HG02610 (cell line): ENCODE results near the gene NBPF1.
"Not testable (repeated sequence)": the region's sequence is repeated elsewhere in the genome, so short reads cannot be mapped to it uniquely, and the experiment has no call there.

Experiments used
- ATAC-seq: cut with Tn5 transposase; IDR thresholded peaks from one replicate; pipeline ENCODE4 v1.9.1; 2021; ENCODE audit warnings: mild to moderate bottlenecking, moderate library complexity; ENCODE audit not compliant: unreplicated experiment

Gene NBPF1

DNA sequence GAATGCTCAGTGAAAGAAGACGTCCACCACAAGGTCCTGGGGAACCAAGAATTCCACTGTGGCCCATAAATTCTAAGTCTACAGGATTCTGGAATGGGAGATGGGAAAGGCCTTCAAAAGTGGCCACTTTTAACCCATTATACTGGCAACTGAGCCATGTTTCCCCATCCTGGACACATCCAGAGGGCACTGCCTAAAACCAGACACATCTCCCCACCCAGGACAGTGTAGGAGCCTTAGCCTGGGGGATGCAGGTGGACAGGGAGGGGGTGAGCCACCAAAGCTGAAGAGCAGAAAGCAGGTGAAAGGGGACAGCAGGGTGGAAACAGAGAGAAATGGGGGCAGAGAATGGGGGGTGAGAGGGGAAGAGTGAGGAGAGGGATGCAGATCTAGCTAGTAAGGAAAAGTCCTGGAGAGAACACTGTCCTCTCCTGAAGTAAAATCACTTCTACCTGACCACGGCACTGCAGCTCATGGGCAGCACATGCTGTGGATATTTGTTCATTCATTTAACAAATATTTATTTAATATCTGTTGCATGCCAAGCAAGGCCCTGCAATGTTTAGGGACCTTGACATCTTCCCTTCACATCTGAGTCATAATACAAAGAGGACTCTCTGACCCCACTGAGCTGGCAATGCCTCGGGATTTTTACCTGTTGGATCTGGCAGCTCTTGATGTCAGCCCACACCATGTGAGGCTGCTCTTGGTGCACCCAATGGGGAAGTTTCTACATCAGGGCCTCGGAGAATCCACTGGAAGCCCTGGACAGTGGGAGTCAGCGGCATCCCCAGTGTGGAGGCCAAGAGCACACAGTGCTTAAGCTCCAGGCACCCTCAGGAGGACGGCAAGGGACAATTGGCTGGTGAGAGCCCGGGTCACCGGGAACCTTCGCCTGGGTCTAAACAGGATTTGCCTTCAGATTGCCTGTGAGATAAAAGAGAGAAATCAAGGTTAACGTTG, 5.2 kb downstream of the NBPF1 start:
- ATAC-seq = not testable (repeated sequence)

- no peak for ATAC-seq
Measured at GRCh38 chr1:16607433-16607851, 5.9 kb downstream of the NBPF1 start.

GRCh38 chr1:16606666-16607432, 6.5 kb downstream of the NBPF1 start:
- not testable (repeated sequence) for ATAC-seq

- no peak for ATAC-seq
Measured at GRCh38 chr1:16605532-16606505, 7.5 kb downstream of the NBPF1 start.

- no peak for ATAC-seq
Measured at GRCh38 chr1:16605213-16605525, 8.2 kb downstream of the NBPF1 start.

DNA sequence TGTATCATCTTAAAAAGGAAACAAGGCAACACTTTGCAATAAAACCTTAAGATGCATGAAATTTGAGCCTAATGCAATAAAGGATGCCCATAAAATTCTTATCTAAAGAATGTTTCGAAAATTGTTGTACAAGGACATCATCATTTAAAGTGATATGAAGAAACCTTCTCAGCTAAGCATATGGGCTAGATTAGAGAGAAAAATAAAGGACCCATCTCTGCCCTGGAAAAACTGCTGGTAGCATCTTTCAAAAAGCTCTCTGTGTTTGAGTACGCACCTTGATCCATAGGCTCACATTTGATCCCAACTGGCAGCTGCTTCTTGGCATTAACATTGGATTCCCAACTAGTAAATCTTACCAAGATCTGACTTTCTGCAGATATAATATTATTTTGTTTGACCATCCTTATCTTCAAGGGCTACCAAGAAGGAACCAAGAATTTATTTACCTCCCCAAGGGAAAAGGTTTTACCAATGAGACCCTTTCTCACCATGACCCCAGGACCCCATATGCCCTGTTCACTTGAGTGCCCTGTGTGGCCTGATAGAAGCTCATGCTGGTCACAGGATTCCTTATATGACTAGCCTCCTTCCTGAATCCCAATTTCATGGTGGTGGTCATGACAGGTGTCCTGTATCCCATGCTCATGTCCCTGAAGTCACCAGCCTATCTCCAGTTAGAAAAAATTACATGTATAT, 8.7 kb downstream of the NBPF1 start:
- ATAC-seq = not testable (repeated sequence)

- ATAC-seq = not testable (repeated sequence)
Measured at GRCh38 chr1:16603623-16604022, 9.7 kb downstream of the NBPF1 start.

GRCh38 chr1:16602336-16603011, 10.9 kb downstream of the NBPF1 start:
- not testable (repeated sequence) for ATAC-seq

GRCh38 chr1:16600855-16601786, 12.2 kb downstream of the NBPF1 start:
- not testable (repeated sequence) for ATAC-seq

DNA sequence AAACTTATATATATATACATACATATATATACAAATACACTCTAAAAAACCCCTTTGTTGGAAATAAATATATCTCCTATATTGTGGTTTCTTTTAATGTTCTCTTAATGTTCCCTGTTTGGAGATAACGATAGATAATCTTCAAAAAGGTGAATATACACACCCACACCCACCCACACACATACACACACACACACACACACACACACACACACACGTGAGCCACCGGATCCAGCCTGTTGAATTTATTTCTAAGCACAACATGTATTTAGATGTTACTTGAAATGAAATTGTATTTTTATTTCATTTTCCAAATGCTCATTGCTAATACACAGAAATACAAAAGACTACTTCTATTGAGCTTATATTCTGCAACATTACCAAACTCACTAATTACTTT, 14.0 kb downstream of the NBPF1 start:
- ATAC-seq = not testable (repeated sequence)

GRCh38 chr1:16595216-16595615, 18.1 kb downstream of the NBPF1 start:
- ATAC-seq = not testable (repeated sequence)

DNA sequence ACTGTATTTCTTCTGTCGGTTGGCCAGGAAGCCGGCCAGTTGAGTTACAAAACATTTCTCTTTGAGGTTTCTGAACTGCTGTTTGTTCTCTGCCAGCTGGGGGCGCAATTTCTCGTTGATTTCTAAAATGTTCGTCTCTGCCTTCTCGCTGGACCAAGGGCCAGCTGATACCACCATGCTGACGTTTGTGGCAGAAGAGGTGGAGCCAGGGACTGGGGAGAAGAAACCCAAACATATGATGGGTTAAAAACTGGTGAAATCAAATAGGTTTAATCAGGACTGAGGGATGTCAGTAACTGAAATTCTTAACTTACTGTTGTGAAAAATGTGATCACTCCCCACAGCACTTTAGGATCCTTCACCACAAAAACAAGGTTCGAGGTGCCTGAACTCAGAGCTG, 21.5 kb downstream of the NBPF1 start:
- ATAC-seq = not testable (repeated sequence)

GRCh38 chr1:16588081-16588480, 25.3 kb downstream of the NBPF1 start:
- ATAC-seq = not testable (repeated sequence)

DNA sequence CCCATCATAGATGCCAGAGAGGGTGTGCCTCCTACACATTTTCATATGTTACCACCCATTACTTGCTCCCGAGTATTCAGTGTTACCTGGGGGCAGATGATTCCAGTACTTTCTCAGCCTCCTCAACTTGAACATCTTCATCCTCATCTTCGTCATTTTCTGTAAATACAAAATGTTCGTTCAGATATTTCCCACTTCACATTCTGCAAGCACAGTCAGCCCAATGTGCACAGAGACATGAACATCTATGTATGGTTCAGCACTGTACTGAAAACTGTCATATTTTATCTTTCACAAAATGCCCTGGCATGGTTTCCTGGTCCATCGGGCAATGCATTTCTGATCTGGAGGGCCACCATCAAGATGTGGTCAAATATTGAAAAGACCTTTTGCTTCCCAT, 25.7 kb downstream of the NBPF1 start:
- ATAC-seq = not testable (repeated sequence)

GRCh38 chr1:16565324-16565723, 48.0 kb downstream of the NBPF1 start:
- ATAC-seq = not testable (repeated sequence)

- ATAC-seq = not testable (repeated sequence)
Measured at GRCh38 chr1:16561035-16561434, 52.3 kb downstream of the NBPF1 start.

DNA sequence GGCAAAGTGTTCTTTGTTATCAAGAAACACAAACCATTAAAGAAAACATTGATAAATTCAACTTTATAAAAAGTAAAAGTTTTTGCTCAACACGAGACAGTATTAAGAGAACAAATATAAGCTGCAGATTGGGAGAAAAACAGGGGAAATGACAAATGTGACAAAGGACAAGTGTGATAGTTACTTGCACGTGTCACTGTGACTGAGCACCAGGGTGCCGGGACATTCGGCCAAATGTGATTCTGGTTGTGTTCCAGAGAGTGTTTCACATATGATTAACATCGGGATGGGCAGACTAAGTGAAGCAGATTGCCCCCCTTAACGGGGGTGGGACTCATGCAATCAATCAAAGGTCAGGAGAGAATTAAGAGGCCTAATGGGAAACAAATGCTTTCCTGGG, 52.9 kb downstream of the NBPF1 start:
- not testable (repeated sequence) for ATAC-seq

GRCh38 chr1:16559688-16560087, 53.7 kb downstream of the NBPF1 start:
- not testable (repeated sequence) for ATAC-seq
